HG02798 (cell line): Measurements from ENCODE around the gene SEC62.
"Not testable (repeated sequence)": the region's sequence is repeated elsewhere in the genome, so short reads cannot be mapped to it uniquely, and the experiment has no call there.

Source experiments
- ATAC-seq: cut with Tn5 transposase; IDR thresholded peaks from one replicate; pipeline ENCODE4 v1.9.1; 2021; ENCODE audit warnings: mild to moderate bottlenecking; ENCODE audit not compliant: unreplicated experiment, poor library complexity

The SEC62 gene

DNA sequence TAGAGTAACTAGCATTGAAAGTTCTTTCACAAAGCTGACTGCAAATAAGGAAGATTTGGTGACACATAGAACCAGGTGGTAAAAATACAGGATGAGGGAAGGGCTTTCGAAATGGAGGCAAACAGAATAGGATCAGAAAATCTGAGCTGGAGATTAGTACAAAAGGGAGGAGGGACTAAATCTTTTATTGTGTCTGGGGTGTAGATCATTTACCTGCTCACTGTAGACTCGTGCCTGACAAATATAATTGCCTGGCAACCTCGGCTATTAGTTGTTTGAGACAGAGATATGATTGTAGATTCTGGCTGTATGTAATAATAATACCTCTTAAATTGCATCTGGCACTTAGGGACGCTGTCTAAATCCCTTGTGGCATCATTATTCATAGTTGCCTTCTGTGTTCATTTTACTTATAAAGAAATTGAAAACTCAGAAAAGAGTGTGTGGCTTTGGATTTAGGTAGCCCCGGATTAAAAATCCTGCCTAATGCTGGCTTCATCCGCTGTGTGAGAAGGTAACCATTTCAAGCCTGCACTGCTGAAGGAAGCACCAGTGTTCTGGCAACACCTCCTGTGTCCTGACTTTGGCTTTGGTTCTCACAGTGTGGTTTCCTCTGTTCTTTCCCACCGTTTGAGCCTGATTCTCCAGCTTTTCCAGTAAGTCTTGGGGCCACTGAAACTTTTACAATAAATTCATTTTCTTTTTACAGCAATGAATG is 46.2 kb downstream of the SEC62 start:
- no peak for ATAC-seq

GRCh38 chr3:170016057-170016456 is 49.5 kb downstream of the SEC62 start:
- ATAC-seq, result no peak

DNA sequence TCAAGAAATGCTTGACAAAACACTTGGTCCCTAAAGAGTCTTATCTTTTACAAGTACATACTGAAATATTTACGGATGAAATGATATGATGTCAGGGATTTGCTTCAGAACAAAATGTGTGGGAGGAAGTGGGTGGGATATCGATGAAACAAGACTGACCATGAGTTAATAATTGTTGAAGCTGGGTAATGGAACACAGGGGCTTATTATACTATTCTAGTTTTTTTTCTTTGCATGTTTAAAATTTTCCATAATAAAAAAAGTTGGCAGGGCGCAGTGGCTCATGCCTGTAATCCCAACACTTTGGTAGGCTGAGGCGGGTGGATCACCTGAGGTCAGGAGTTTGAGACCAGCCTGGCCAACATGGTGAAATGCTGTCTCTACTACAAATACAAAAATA is 52.7 kb downstream of the SEC62 start:
- ATAC-seq, result not testable (repeated sequence)

- ATAC-seq, result no peak
Measured at GRCh38 chr3:170021083-170021482, 54.5 kb downstream of the SEC62 start.

GRCh38 chr3:170022336-170022735 is 55.7 kb downstream of the SEC62 start:
- no peak for ATAC-seq

GRCh38 chr3:170023165-170023564 is 56.6 kb downstream of the SEC62 start:
- ATAC-seq, result no peak

- ATAC-seq, result no peak
Measured at GRCh38 chr3:170024581-170024980, 58.0 kb downstream of the SEC62 start.

DNA sequence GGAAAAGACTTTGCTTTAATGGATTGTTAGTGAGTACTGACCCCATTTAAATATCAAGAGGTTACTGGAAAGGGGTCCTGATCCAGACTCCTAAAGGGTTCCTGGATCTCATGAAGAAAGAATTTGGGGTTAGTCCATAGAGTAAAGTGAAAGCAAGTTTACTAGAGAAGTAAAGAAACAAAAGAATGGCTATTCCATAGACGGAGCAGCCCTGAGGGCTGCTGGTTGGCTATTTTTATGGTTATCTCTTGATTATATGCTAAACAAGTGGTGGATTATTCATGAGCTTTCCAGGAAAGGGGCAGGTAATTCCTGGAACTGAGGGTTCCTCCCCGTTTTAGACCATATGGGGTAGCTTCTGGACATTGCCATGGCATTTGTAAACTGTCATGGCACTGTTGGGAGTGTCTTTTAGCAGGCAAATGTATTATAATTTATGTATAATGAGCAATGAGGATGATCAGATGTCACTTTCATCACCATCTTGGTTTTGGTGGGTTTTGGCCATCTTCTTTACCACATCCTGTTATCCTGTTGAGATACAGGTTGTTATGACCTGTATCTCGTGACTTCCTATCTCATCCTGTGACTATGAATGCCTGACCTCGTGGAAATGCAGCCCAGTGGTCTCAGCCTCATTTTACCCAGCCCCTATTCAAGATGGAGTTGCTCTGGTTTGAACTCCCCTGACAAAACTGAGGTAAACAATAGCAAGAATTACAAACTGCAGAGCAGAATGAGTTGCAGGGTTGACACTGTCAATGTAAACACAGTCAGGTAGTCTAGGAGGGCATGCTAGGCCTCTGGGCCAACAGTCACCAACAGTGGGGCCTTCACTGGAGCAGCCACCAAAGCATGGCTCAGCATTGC is 60.9 kb downstream of the SEC62 start:
- ATAC-seq, result no peak

GRCh38 chr3:170033489-170033888 is 66.9 kb downstream of the SEC62 start:
- no peak for ATAC-seq

DNA sequence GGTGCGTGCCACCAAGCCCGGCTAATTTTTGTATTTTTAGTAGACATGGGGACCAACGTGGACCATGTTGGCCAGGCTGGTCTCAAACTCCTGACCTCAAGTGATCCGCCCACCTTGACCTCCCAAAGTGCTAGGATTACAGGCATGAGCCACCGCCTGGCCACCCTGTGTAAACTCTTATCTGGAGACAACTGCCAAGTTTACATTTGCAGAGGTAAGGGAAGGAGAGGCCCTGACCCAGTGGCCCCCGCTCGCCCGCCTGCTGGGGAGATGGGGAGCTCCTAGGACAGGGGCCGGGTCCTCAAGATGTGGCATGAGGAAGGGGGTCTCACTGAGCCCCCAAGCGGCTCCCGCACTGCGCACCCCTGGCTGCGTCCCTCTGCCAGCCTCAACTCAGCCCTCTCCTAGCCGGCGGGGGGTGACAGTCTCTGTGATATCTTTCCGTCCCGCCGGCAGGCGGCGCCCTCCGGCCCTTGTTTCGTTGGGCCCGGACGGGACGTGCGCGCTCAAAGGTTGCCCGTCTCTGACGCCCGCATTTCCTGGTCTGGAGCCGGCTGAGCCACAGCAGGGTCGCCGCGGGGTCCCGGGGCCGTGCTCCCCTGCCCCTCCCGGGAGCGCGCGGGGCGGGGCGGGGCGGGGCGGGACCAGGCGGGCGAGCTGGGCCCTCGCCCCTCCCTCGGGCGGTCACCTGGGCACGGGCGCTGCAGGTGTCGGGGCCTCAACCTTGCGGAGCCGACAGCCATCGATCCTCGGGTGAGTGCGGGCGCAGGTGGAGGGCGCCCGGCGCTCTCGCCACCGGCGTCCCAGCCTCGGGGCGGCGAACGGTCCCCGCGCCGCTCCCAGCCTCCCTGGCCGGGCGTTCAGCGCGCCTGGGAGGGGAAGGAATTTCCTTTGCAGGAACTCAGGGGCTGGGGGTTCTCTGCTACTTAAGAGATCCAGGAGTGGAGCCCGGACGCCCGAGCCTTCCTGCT is 71.1 kb downstream of the SEC62 start, which contains the start of gene GPR160:
Gene GPR160 (plus strand): TSS at position 533 of the 971 bp plus-strand sequence. CDS start 45,978 bp downstream, outside the sequence.
- peak; percentile 87 for ATAC-seq

DNA sequence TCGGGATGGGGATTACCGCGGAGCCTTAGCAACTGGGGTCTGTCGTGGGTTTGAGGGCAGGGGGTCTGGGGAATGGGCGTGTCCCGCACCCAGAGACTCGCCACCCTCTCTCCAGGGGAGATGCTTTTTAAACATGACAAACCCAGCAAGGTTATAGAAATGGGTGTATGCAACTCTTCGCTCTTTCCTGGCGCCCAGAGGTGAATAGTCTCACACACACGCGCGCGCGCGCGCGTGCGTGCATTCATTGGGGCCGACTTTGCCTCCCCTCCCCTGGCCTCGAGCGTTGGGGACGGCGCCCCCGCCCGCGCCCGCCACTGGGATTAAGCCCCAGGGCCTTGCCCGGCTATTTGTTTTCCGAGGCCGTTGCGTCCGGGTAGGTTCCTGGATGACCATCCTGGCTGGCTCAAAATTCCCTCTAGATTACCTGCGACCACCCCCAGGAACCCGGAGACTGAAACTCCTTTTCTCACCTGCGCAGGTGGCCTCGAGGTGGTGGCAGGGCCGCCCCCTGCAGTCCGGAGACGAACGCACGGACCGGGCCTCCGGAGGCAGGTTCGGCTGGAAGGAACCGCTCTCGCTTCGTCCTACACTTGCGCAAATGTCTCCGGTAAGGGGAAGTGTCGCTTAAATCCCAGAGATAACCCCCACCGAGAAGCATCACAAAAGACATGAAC is 72.0 kb downstream of the SEC62 start:
- peak; percentile 18 for ATAC-seq

DNA sequence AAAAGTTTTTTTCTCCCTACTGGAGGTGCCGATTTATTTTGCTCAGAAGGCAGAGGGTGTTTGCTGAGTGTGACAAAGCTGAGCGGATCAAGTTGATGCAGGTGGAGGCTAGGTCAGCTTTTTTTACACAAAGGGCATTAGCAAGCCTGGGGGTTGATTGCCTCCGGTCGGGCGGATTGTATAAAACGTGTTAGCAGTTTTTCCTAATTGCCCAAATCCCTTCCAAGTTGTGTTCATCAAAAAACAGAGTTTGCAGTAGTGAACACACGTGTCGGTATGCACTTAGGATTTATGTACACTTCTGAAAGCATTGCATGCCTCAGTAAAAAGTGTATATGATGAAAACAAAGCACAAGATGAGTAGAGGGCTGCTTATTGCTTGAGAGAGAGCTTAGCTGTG is 73.8 kb downstream of the SEC62 start:
- no peak for ATAC-seq

DNA sequence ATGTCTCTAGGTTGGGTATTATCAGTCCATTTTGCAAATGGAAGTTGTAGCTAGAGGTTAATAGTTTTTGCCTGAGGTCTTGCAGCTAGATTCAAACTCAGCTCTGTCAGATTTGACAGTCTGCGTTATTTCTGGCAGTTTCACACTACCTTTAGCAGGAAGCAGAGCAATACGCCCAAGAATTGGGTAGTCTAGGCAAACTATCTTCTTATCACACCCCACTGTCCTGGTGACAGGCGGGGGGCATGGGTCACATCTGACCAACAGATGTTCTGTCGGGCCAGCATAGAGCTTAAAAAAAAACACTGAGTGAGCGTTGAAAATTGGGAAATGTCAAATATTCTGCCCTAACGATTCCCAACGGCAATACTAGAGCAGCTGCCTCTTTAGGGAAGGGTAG is 76.9 kb downstream of the SEC62 start:
- ATAC-seq, result no peak

GRCh38 chr3:170044271-170044670 is 77.7 kb downstream of the SEC62 start:
- no peak for ATAC-seq

GRCh38 chr3:170044795-170045244 is 78.2 kb downstream of the SEC62 start:
- ATAC-seq, result peak; percentile 83

DNA sequence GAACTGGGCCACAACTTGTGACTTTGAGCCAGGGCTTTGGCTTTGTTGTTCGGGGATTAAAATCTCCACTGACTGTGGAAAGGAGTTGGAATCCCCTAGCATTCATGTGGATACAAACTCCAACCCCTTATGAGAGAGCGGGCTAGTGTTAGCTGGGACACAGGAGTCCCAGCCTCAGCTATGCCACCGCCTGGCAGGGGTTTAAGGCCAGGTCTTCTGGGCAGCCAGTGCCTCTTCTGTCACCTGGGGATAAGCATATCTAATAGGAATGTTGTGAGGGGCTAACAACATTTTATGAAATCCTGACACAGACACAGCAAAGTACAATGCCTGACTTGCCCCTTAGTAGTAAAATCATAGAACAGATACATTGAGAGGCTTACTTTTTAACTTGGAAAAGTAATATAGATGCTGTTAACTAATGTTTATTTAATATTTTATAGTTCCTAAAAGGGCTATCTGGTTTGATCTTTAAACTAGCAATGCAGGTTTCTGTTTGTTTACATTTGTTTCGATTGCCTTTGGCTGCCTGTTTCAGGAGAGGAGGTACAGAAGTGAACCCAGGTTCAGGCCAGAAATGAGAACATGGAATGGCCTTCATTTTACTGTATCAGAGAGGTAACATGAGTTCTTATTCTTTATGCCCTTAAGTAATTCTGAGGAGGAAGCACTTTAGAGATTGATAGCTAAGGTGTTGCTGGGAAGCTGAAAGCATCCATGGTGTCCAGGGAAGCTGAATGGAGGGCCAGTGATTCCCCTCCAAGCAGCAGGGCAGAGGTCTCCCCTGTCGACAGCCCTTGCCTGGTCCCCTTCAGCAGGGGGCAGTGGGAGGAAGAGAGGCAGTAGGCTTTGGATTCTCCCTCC is 79.9 kb downstream of the SEC62 start:
- ATAC-seq, result no peak

- no peak for ATAC-seq
Measured at GRCh38 chr3:170047133-170047404, 80.5 kb downstream of the SEC62 start.
